HEK293T (cell line): Measurements from ENCODE around the gene ZNF565.

ENCODE experiments used
- CTCF ChIA-PET: fragments of 350-600 bp; formaldehyde crosslinking; extraction: SDS; loops from one replicate; lab custom pipeline; 2021; ENCODE audit warnings: antibody characterized with exemption, inconsistent platforms; lab: Yijun Ruan, JAX
- POLR2A ChIA-PET: fragments of 350-600 bp; formaldehyde crosslinking; extraction: SDS; loops from one replicate; lab custom pipeline; 2020; ENCODE audit warnings: antibody characterized with exemption, inconsistent platforms; lab: Yijun Ruan, JAX
- DNase-seq: peaks from one replicate; pipeline ENCODE4 v3.0.0; 2012; ENCODE audit warnings: mixed read lengths; ENCODE audit errors: extremely low spot score
- ARNT ChIP-seq: fragments of 450-650 bp; IDR thresholded peaks from 2 replicates; pipeline ENCODE4 v1.6.1; 2017; ENCODE audit warnings: mild to moderate bottlenecking
- BHLHE40 ChIP-seq: fragments of 450-650 bp; IDR thresholded peaks from 2 replicates; pipeline ENCODE4 v1.6.1; 2016; ENCODE audit warnings: mild to moderate bottlenecking, moderate library complexity, borderline replicate concordance
- CTBP1 ChIP-seq: fragments of 450-650 bp; IDR thresholded peaks from 2 replicates; pipeline ENCODE4 v1.6.1; 2016; ENCODE audit warnings: borderline replicate concordance
- ELF4 ChIP-seq: fragments of 450-650 bp; IDR thresholded peaks from 2 replicates; pipeline ENCODE4 v1.6.1; 2017; ENCODE audit warnings: antibody characterized with exemption
- FOXA1 ChIP-seq: fragments of 450-650 bp; IDR thresholded peaks from 2 replicates; pipeline ENCODE4 v1.6.1; 2016; ENCODE audit warnings: mild to moderate bottlenecking
- FOXK2 ChIP-seq: fragments of 450-650 bp; IDR thresholded peaks from 2 replicates; pipeline ENCODE4 v1.6.1; 2016; ENCODE audit warnings: mild to moderate bottlenecking
- FOXM1 ChIP-seq: fragments of 450-650 bp; IDR thresholded peaks from 2 replicates; pipeline ENCODE4 v1.6.1; 2017; ENCODE audit warnings: mild to moderate bottlenecking, borderline replicate concordance
- HDGF ChIP-seq: fragments of 450-650 bp; IDR thresholded peaks from 2 replicates; pipeline ENCODE4 v1.6.1; 2017; ENCODE audit warnings: antibody characterized with exemption, borderline replicate concordance
- L3MBTL2 ChIP-seq: fragments of 450-650 bp; conservative IDR thresholded peaks from 2 replicates; pipeline ENCODE4 v1.6.1; 2016; ENCODE audit warnings: mild to moderate bottlenecking
- LEF1 ChIP-seq: fragments of 450-650 bp; IDR thresholded peaks from 2 replicates; pipeline ENCODE4 v1.6.1; 2017; ENCODE audit warnings: mild to moderate bottlenecking, borderline replicate concordance
- NFRKB ChIP-seq: fragments of 450-650 bp; IDR thresholded peaks from 2 replicates; pipeline ENCODE4 v1.6.1; 2016; ENCODE audit warnings: mild to moderate bottlenecking, moderate library complexity
- SP1 ChIP-seq: fragments of 450-650 bp; IDR thresholded peaks from 2 replicates; pipeline ENCODE4 v1.6.1; 2017
- SUZ12 ChIP-seq: fragments of 450-650 bp; IDR thresholded peaks from 2 replicates; pipeline ENCODE4 v1.6.1; 2016; ENCODE audit warnings: mild to moderate bottlenecking
- TARDBP ChIP-seq: fragments of 450-650 bp; IDR thresholded peaks from 2 replicates; pipeline ENCODE4 v1.6.1; 2016
- ZNF384 ChIP-seq: fragments of 450-650 bp; IDR thresholded peaks from 2 replicates; pipeline ENCODE4 v1.6.1; 2016
- TF ChIP-seq, protein P1 (sequence below): fragments of 450-650 bp; IDR thresholded peaks from 2 replicates; pipeline ENCODE4 v1.6.1; 2016

Gene ZNF565

DNA sequence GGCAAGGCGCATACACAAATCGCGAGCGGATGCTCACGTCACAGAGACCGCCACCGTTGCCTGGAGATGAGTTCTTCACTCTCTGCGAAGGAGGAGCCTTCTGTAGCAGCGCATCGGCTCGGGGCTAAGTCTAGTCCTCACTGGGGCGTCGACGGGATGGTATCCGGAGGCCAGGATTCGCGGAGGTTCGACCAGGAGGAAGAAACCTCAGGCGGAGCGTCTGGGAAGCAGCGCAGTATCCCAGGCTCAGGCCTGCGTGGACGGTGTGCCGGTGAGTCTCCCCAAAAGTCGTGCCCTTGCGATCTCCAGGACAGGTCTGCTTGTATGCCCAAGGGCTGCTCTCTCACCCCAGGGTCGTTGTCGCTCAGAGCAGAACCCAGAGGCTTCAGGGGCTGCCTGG, 40.9 kb upstream of the ZNF565 start:
- TF ChIP-seq ARNT (no peak), SP1 (no peak), CTBP1 (no peak), TARDBP (no peak), FOXM1 (no peak), FOXK2 (no peak), ZNF384 (no peak), L3MBTL2 (no peak), LEF1 (no peak), FOXA1 (no peak), BHLHE40 (no peak), NFRKB (no peak)
- TF ChIP-seq, protein P1, sequence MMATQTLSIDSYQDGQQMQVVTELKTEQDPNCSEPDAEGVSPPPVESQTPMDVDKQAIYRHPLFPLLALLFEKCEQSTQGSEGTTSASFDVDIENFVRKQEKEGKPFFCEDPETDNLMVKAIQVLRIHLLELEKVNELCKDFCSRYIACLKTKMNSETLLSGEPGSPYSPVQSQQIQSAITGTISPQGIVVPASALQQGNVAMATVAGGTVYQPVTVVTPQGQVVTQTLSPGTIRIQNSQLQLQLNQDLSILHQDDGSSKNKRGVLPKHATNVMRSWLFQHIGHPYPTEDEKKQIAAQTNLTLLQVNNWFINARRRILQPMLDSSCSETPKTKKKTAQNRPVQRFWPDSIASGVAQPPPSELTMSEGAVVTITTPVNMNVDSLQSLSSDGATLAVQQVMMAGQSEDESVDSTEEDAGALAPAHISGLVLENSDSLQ, result no peak
- POLR2A ChIA-PET, result no interaction called here

DNA sequence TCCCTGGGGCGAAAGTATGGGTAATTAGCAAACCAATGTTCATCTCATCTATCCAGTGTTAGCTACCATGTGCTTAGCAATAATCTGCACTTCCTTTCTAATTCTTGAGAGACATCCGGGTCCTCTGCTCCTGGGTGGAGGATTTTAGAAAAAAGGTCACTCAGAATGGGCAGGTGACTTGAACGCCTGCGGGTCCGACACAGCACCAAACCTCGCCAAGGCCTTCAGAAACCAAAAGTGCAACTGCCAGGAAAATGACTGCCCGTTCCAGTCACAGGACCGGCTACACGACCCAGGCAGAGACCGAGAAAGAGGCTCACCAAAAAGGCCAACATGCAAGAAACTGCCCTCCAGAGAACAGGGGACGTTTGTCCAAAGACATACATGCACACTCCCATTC, 40.4 kb upstream of the ZNF565 start:
- POLR2A ChIA-PET, result no interaction called here

More for the DNA sequence above, 40.9 kb upstream of the ZNF565 start:
- CTCF ChIA-PET, result no interaction called here
- no peak for DNase-seq

GRCh38 chr19:36252047-36252446, 37.6 kb upstream of the ZNF565 start:
- ChIA-PET POLR2A (no interaction called here), CTCF (no interaction called here)
- no peak for TF ChIP-seq CTBP1
- DNase-seq, result no peak

More for the DNA sequence above, 40.4 kb upstream of the ZNF565 start:
- DNase-seq, result no peak
- CTCF ChIA-PET, result no interaction called here
- TF ChIP-seq SP1 (no peak), FOXM1 (no peak), L3MBTL2 (no peak), BHLHE40 (no peak), CTBP1 (no peak), NFRKB (no peak), ELF4 (no peak), FOXA1 (no peak), TARDBP (no peak), HDGF (no peak), SUZ12 (no peak), FOXK2 (no peak), ZNF384 (no peak), LEF1 (no peak), ARNT (no peak)
- TF ChIP-seq, protein P1, result no peak

GRCh38 chr19:36246006-36246481, 31.6 kb upstream of the ZNF565 start:
- POLR2A ChIA-PET, result no interaction called here
- no peak for TF ChIP-seq TARDBP
- TF ChIP-seq SUZ12, result no peak
- no peak for TF ChIP-seq FOXK2
- no peak for TF ChIP-seq ELF4
- no peak for TF ChIP-seq CTBP1
- no peak for TF ChIP-seq FOXA1
- TF ChIP-seq ARNT, result no peak
- TF ChIP-seq ZNF384, result no peak
- no peak for TF ChIP-seq NFRKB
- no peak for TF ChIP-seq SP1
- no peak for TF ChIP-seq HDGF
- no peak for TF ChIP-seq FOXM1
- no peak for TF ChIP-seq L3MBTL2
- TF ChIP-seq, protein P1, result no peak
- TF ChIP-seq BHLHE40, result no peak
- CTCF ChIA-PET, result no interaction called here

DNA sequence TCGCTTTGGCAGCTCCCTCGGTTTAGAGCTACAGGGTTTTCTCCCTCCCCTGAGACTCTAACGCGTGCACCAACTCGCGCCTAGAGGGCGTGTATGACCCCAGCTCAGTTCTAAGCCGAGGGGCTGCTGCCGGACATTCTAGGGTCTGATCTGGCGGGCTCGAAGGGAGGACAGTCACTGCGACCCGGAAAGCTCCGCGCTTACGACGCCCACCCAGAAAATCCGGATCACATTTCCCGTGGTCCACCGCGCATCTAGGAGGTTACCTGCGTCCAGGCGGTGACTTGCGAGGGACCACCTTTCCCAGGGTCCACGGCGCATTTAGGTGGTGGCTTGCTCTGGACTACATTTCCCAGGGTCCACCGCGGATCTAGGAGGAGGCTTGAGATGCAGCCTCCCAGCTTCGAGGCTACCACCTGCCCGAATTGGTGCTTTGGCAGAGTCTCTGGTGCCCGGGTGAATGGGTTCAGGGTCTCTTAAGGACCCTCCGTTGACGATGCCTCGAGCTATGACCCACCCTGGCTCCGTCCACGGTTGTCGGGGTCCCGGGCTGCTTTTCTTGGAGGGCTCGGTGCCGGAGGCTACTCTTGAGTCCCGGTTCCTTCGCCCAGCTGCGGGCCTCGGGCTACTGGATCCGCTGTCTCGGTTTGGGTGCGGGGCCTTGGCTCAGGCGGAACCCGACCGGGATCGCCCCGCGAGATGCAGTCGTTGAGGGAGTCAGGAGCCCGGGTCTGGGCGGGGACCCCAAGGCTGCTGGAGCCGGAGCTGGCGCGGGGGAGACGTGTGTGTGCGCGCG, 30.9 kb upstream of the ZNF565 start:
- ChIA-PET POLR2A (no interaction called here), CTCF (no interaction called here)
- DNase-seq, result no peak
- no peak for TF ChIP-seq SP1
- TF ChIP-seq FOXA1, result no peak
- TF ChIP-seq, protein P1, result no peak
- no peak for TF ChIP-seq BHLHE40
- no peak for TF ChIP-seq L3MBTL2
- no peak for TF ChIP-seq HDGF
- no peak for TF ChIP-seq ELF4
- TF ChIP-seq TARDBP, result no peak
- no peak for TF ChIP-seq FOXM1
- no peak for TF ChIP-seq CTBP1
- TF ChIP-seq ARNT, result no peak
- no peak for TF ChIP-seq NFRKB
- no peak for TF ChIP-seq LEF1
- no peak for TF ChIP-seq ZNF384
- no peak for TF ChIP-seq FOXK2
- TF ChIP-seq SUZ12, result no peak

More at GRCh38 chr19:36246006-36246481, 31.6 kb upstream of the ZNF565 start:
- no peak for DNase-seq
